GM23248 (cell line): Measurements from ENCODE around the gene C12orf76.

ENCODE experiments used
- EZH2 ChIP-seq: fragments of 200-600 bp; sonication (generic); IDR thresholded peaks from 2 replicates; pipeline ENCODE4 v1.6.1; 2018; ENCODE audit warnings: antibody characterized with exemption, mild to moderate bottlenecking; ENCODE audit not compliant: insufficient read depth, poor library complexity, severe bottlenecking
- EZH2phosphoT487 ChIP-seq: fragments of 200-600 bp; sonication (generic); IDR thresholded peaks from 2 replicates; pipeline ENCODE4 v1.6.1; 2018; ENCODE audit warnings: antibody characterized with exemption, moderate library complexity, mild to moderate bottlenecking, low read depth; ENCODE audit not compliant: insufficient read depth

DNA sequence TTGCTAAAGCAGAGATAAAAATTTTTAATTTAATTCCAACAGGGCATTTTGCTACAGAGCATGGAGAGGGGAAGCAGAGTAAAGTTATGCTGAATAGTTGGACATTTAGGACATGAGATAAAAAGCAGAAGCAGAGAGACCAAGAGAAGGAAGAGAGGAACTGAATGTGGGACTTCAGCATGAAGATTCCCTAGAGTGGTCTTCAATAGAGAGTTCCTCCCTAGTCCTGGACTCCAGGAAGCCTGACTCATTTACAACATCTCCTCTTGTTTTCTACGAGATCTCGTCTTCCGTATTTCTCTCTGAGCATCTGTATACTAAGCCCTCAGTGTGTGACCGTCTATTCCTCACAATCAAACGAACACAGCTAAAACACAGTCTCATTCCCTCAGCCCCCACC is 40.6 kb upstream of the C12orf76 start:
- TF ChIP-seq EZH2: no peak
- TF ChIP-seq EZH2phosphoT487: no peak
